Endothelial cell of umbilical vein (primary cell): ENCODE data around the gene TFG.
"Not testable (repeated sequence)": the region's sequence is repeated elsewhere in the genome, so short reads cannot be mapped to it uniquely, and the experiment has no call there.

Experiments used
- GATA2 ChIP-seq: IDR thresholded peaks from 2 replicates; pipeline ENCODE4 v1.7.0; 2011; ENCODE audit warnings: low read depth, mild to moderate bottlenecking, moderate library complexity, mixed read lengths, low read length; ENCODE audit not compliant: insufficient read length, insufficient read depth
- POLR2A ChIP-seq: IDR thresholded peaks from 2 replicates; pipeline ENCODE4 v1.6.1; 2012; ENCODE audit warnings: low read depth, mild to moderate bottlenecking, control low read depth, low read length
- POLR2AphosphoS5 ChIP-seq: IDR thresholded peaks from 2 replicates; pipeline ENCODE4 v1.6.1; 2012; ENCODE audit warnings: low read depth, mild to moderate bottlenecking, control low read depth, low read length, moderate library complexity; ENCODE audit not compliant: insufficient read depth
- TF ChIP-seq, protein P1 (sequence below): IDR thresholded peaks from 2 replicates; pipeline ENCODE4 v1.6.1; 2011; ENCODE audit not compliant: insufficient read depth, insufficient read length
- TF ChIP-seq, protein P2 (sequence below), 2 donors: IDR thresholded peaks; 1 replicate in 1 of 2; 2 replicates in 1 of 2; pipeline ENCODE4 v1.5.1; 2011; ENCODE audit warnings: low read length in 2 of 2, mild to moderate bottlenecking in 2 of 2, moderate library complexity in 2 of 2, control low read depth in 1 of 2, inconsistent platforms in 1 of 2, low read depth in 1 of 2; ENCODE audit not compliant: insufficient read depth in 1 of 2; ENCODE audit errors: extremely low read depth in 1 of 2

DNA sequence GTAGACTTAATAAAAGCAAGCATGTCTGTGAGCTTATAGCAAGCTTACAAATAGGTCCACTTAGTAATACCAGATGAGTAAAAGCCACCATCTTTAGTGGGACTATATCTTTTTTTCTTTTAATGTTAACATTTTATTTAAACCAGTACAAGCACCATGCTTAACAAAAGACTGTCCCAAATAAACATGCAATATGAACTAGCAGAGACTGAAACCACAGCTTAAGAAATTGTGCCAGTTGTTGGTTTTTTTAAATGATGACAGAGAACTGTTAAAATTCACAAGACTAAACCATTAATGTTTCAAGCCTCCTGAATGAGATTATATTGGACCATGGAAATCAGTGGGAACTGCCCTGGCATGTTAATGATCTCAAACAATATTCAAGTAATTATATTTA lies 48.0 kb upstream of the TFG start:
- TF ChIP-seq POLR2AphosphoS5, GATA2, POLR2A: not testable (repeated sequence)
- TF ChIP-seq, protein P1, sequence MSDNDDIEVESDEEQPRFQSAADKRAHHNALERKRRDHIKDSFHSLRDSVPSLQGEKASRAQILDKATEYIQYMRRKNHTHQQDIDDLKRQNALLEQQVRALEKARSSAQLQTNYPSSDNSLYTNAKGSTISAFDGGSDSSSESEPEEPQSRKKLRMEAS: not testable (repeated sequence)
- TF ChIP-seq, protein P2, sequence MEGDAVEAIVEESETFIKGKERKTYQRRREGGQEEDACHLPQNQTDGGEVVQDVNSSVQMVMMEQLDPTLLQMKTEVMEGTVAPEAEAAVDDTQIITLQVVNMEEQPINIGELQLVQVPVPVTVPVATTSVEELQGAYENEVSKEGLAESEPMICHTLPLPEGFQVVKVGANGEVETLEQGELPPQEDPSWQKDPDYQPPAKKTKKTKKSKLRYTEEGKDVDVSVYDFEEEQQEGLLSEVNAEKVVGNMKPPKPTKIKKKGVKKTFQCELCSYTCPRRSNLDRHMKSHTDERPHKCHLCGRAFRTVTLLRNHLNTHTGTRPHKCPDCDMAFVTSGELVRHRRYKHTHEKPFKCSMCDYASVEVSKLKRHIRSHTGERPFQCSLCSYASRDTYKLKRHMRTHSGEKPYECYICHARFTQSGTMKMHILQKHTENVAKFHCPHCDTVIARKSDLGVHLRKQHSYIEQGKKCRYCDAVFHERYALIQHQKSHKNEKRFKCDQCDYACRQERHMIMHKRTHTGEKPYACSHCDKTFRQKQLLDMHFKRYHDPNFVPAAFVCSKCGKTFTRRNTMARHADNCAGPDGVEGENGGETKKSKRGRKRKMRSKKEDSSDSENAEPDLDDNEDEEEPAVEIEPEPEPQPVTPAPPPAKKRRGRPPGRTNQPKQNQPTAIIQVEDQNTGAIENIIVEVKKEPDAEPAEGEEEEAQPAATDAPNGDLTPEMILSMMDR (IDR thresholded peaks at IDR 0.05; ENCODE audit: extremely low read depth in 1 of 2, insufficient read depth in 1 of 2, low read depth in 1 of 2, low read length in 2 of 2): not testable (repeated sequence)
